HG02970 (cell line): Measurements from ENCODE around the gene BMP4.
"Not testable (repeated sequence)": the region's sequence is repeated elsewhere in the genome, so short reads cannot be mapped to it uniquely, and the experiment has no call there.

ENCODE experiments used
- ATAC-seq: cut with Tn5 transposase; IDR thresholded peaks from one replicate; pipeline ENCODE4 v1.9.1; 2021; ENCODE audit warnings: mild to moderate bottlenecking, moderate library complexity, moderate number of reproducible peaks; ENCODE audit not compliant: unreplicated experiment, low FRiP score

The BMP4 gene

DNA sequence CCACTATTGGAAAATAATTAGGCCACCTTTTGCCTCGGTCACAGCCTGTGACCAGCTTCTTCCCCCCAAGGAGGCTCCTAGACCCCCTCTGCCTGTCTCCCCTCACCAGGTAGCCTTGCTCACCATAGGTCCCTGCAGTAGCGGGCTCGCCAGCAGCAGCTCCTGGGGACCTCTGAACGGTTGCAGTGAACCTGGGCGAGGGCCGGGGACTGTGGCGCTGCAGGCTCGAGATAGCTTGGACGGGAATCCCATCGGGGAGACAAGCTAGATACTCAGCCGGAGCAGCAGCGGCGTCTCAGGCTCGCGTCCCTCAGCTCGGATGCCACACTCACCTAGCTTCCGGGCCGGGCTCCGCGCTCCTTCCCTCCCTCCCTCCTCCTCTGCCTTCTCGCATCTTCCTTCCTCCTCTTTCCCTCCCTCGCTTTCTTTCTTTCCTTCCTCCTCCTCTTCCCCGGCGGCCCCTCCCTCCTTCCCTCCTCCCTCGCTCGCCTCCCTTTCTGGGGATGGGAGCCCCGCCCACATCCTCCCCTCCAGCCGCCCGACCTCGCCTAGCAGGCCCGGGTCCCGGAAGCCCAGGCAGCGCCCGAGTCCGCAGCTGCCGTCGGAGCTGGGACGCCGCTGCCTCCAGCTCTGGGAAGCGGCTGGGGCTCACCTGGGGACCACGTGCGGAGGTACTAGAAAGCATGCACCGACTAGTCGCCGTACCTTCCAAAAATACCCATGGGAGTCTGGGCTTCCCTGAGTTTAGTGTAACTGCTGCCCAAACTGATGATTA, at the start of gene BMP4:
BMP4 (minus strand) TSS at position 399 of the 775 bp plus-strand sequence. CDS start 4,603 bp downstream, outside the sequence.
- ATAC-seq, result no peak

DNA sequence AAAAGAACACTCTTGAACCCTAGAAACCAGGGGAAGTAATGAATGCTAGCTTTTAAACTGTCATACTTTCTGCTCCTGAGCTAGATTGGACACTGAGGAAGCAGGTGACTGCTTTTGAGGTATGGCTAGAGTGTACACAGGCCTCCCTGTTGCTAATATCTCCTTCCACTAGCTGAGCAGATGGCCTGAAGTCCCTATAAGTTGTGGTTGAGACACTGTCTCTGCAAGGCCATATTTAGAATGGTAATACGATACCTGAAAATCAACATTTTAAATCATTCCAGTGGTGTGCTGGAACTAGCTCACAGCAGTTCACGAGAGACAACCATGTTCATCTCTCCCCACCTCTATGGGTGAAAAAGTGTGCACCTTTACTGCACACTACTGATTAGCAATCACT, 46.4 kb upstream of the BMP4 start:
- no peak for ATAC-seq

DNA sequence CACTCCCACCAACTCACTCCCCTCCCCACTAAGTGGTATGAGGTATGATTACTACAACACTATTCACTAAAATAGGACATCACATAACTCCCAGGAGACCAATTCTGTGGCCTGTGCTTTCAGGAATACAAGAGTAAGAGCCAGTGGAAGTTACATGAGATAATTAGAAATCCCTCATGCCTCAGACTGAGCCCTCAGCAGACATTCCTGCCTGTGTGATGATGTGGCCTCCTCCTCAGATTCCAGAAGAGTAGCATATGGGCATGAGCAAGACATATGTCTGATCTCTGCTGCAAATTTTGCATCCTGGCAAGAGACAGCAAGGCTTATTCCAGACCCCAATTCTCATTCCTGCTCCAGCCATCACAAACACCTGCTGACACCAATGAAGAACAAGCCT, 46.0 kb upstream of the BMP4 start:
- no peak for ATAC-seq

- ATAC-seq, result no peak
These were observed 44.7 kb upstream of the BMP4 start for GRCh38 chr14:54001189-54001878.

DNA sequence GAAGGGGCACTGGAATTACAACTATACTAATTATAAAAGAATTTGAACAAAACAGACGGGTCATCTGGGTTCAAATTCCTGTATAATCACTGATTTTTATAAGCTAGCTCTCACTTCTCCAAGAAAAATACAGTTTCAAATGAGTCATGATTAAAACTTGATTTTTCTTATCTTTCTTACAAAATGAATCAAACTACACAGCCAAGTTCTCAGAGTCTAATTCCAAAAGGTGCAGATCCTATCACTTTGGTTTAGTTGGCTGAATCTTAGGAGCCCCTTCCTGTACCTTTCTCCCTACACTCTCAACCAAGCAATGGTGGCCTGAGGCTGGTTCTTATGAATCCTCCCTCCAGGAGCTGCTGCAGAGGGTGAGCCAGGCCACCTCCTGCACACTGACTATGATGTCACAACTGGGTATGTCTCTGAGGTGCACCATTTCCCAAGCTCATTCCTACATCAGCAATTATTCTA, 43.8 kb upstream of the BMP4 start:
- ATAC-seq, result no peak

DNA sequence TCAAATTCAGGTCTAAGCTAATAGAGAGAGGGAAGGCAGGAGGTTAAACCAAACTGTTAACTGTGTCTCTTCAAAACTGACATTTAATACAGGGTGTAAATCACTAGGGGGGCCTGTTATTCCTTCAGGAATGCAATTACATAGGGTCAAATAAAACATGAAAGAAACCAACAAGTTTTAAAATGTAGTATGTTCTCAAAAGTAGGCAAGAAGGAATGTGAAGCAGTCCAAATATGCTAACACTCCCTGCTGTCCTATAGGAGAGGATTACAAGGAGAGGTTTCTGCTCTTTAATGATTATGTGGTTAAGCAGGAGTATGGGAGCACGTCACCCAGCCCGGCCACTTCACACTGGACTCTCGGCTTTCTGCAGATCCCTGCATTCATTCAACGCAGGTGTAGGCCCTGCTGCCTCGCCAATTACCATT, 42.5 kb upstream of the BMP4 start:
- no peak for ATAC-seq

DNA sequence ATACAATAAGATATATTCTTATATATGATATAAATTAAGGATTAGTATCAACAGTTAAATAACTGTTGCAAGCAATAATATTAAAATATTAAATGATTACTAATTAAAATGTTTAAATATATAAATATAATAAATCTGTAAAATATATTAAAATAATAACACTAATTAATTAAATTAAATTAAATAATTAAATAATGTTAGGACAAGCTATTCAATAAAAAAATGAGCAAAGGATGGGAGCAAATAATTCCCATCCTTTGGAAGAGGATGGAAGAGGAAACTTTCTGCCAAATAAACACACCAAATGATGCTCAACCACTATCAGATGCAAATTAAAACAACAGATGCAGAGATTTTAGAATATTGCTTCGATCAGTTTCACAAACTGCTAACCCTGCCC, 39.4 kb upstream of the BMP4 start:
- ATAC-seq, result no peak

DNA sequence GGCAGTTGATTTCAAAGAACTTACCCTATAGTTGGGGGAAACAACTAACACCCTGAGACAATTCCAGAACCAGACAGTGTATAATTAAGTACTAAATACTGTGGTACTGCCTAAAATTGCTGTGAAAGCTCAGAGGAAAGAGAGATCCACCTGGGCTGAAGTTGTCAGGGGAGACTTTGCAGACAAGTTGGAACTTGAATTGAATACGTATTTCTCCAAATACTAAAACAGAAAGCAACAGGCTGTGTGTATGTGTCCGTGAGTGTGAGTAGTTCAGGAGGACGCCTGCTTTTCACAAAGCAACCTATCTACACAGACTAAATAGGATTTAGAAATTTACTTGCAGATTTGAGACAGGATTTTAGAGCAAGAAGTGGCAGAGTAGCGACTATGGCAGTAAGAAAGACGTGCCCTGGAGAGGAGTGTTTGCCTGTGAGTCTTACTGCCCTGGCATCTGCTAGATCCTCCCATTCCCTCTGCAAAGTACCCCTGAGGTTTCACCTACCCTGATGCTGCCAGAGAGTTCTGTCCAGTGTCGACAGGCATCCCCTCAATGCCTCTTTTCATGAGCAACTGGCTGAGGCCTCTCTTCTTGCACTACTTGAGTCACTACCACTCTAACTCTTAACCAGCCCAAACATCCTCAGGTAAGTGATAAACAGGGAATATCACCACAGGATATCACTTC, 37.4 kb upstream of the BMP4 start:
- no peak for ATAC-seq

- no peak for ATAC-seq
These were observed 34.4 kb upstream of the BMP4 start for GRCh38 chr14:53990978-53991377.

GRCh38 chr14:53986718-53987117, 30.1 kb upstream of the BMP4 start:
- not testable (repeated sequence) for ATAC-seq

DNA sequence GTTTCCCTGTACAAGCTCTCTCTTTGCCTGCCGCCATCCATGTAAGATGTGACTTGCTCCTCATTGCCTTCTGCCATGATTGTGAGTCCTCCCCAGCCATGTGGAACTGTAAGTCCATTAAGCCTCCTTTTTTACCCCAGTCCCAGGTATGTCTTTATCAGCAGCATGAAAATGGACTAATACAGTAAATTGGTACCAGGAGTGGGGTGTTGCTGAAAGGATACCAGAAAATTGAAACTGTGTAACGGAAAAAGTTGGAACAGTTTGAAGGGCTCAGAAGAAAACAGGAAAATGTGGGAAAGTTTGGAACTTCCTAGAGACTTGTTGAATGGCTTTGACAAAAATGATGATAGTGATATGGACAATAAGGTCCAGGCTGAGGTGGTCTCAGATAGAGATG, 28.3 kb upstream of the BMP4 start:
- not testable (repeated sequence) for ATAC-seq

GRCh38 chr14:53983112-53983511, 26.5 kb upstream of the BMP4 start:
- ATAC-seq, result no peak

- ATAC-seq, result no peak
These were observed 25.9 kb upstream of the BMP4 start for GRCh38 chr14:53982546-53982945.

- no peak for ATAC-seq
These were observed 23.4 kb upstream of the BMP4 start for GRCh38 chr14:53979747-53980642.

DNA sequence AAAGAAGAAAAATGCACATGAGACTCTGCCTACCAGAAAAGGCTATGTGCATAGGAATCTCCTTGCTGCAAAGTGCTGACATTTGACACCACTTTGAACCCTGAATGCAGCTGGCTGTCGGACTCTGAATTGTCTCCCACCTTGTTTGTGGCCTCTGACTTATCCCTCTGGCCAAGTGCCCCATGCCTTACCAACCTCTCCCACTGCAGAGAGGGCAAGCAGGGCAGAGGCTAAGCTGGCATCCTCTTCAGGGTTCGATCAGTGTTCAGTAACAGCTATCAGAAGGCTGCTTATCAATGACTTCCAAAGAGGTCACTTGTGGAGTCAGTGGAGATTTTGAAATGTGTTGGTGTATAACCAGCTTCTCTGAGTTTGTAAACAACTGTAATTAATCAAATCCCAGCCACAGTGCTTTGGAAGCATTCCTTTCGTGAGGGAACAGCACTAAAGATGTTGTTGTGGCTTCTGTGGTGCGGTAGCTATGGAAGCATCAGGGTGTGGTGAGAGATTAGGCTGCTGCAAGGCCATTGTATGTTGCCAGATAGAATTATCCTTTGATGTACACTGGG, 22.6 kb upstream of the BMP4 start:
- ATAC-seq, result no peak

DNA sequence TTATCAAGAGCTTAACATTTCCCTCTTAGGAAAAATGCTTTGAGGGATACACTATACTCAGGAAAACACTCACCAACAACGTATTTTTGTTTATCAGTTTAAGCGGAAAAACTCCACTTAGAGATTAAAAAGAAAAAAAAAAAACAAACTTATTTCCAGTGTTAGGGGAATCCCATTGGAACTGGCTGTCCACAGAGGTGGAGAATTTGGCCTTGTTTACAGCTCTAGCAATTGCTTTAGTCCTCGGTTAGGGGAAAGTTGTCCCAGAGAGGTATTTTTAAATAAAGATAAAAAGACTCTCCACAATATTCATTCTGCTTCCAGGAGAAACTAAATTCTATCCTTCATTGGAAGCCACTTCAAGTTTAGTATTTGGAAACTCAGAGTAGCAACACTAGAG, 21.6 kb upstream of the BMP4 start:
- ATAC-seq, result no peak

- no peak for ATAC-seq
These were observed 18.8 kb upstream of the BMP4 start for GRCh38 chr14:53975444-53975843.

GRCh38 chr14:53971521-53971920, 14.9 kb upstream of the BMP4 start:
- no peak for ATAC-seq

DNA sequence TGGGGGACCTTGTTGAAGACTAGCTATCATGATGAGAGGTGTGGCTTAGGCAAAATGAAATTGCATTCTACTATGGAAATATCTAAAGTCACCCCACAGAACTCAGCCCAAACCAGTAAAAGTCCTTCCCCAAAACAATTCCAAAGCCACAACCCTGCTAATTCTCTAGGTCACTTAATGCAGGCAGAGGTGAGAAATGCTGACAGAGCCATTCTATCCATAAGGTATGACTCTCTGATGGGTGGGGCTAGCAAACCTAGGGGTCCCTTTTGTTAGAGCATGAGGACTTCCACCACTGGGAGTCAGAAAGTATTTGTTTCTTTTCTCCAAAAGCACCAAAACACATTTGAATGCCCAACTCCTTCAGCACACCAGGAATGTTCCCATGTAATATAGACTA, 12.7 kb upstream of the BMP4 start:
- ATAC-seq, result no peak

- no peak for ATAC-seq
These were observed 12.1 kb upstream of the BMP4 start for GRCh38 chr14:53968726-53969125.
